DOHH2 (cell line): Measurements from ENCODE around the gene UTS2B.

ENCODE experiments used
- H3F3A ChIP-seq: fragments of 200-600 bp; sonication (generic), shearing (Covaris generic); 2 replicates; pipeline ENCODE4 v1.6.0; 2016; ENCODE audit warnings: antibody characterized with exemption, mild to moderate bottlenecking; ENCODE audit not compliant: control insufficient read depth, insufficient read depth
- H3K27ac ChIP-seq: fragments of 200-600 bp; sonication (generic); 2 replicates; pipeline ENCODE4 v1.5.1; 2014; ENCODE audit warnings: low read depth, mild to moderate bottlenecking, low read length, moderate library complexity
- H3K27me3 ChIP-seq: fragments of 200-600 bp; sonication (generic); 2 replicates; pipeline ENCODE4 v1.6.1; 2014; ENCODE audit warnings: mild to moderate bottlenecking, low read length, mixed read lengths; ENCODE audit not compliant: control insufficient read depth
- H3K36me3 ChIP-seq: fragments of 200-600 bp; sonication (generic); 2 replicates; pipeline ENCODE4 v1.6.1; 2014; ENCODE audit warnings: mild to moderate bottlenecking, low read length, moderate library complexity, mixed read lengths; ENCODE audit not compliant: control insufficient read depth
- H3K4me1 ChIP-seq: fragments of 200-600 bp; sonication (generic); 2 replicates; pipeline ENCODE4 v1.6.1; 2014; ENCODE audit warnings: mild to moderate bottlenecking, low read length, mixed read lengths; ENCODE audit not compliant: control insufficient read depth
- H3K4me2 ChIP-seq: fragments of 200-600 bp; sonication (generic); 2 replicates; pipeline ENCODE4 v1.6.0; 2014; ENCODE audit warnings: mild to moderate bottlenecking, low read length, moderate library complexity
- H3K4me3 ChIP-seq: fragments of 200-600 bp; sonication (generic); 2 replicates; pipeline ENCODE4 v1.5.1; 2014; ENCODE audit warnings: mild to moderate bottlenecking, low read length, mixed read lengths
- H3K79me2 ChIP-seq: fragments of 200-600 bp; sonication (generic); 2 replicates; pipeline ENCODE4 v1.6.1; 2014; ENCODE audit warnings: mild to moderate bottlenecking, low read length, mixed read lengths; ENCODE audit not compliant: control insufficient read depth
- H3K9me2 ChIP-seq: fragments of 200-600 bp; sonication (generic); replicated peaks from 2 replicates; pipeline ENCODE4 v1.6.1; 2014; ENCODE audit warnings: mild to moderate bottlenecking, low read length, mixed read lengths; ENCODE audit not compliant: control insufficient read depth
- H3K9me3 ChIP-seq: fragments of 200-600 bp; sonication (generic); 2 replicates; pipeline ENCODE4 v1.6.1; 2014; ENCODE audit warnings: antibody characterized with exemption, low read length, mixed read lengths; ENCODE audit not compliant: control insufficient read depth, insufficient read depth
- H4K20me1 ChIP-seq: fragments of 200-600 bp; sonication (generic); 2 replicates; pipeline ENCODE4 v1.6.0; 2014; ENCODE audit warnings: low read depth, mild to moderate bottlenecking, antibody characterized with exemption, low read length, moderate library complexity; ENCODE audit not compliant: control insufficient read depth, insufficient read depth
- CTCF ChIP-seq: fragments of 200-600 bp; sonication (generic); IDR thresholded peaks from one replicate; pipeline ENCODE4 v1.5.1; 2014; ENCODE audit warnings: antibody characterized with exemption, mild to moderate bottlenecking, low read depth, low read length; ENCODE audit not compliant: poor library complexity, severe bottlenecking
- EZH2phosphoT487 ChIP-seq: fragments of 200-600 bp; sonication (generic); IDR thresholded peaks from 2 replicates; pipeline ENCODE4 v1.6.1; 2017; ENCODE audit warnings: borderline replicate concordance, mild to moderate bottlenecking, antibody characterized with exemption, low read length, moderate library complexity, mixed read lengths

The UTS2B gene

DNA sequence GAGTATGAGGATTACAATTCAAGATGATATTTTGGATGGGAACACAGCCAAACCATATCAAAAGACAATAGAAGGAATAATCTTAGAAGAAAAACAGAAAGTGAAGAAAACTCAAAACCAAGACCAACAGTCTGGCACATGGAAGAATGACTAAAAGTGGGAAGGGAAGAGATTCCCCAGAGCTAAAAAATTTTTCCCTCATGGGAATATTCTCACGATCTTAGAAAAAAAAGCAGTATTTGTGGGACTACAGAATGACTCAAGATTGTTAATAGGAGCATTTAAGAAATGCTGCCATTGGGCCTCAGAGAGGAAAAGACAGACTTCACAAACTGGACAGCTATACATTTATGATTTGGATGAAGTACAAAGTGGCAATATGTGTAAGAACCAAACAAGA lies 113.0 kb downstream of the UTS2B start:
- no peaks in the 10 kb centered on the region for H4K20me1 ChIP-seq
- no peaks in the 10 kb centered on the region for H3F3A ChIP-seq
- no peak overlapping the region for H3K27ac ChIP-seq
- no peaks in the 10 kb centered on the region for H3K9me2 ChIP-seq
- no peaks in the 10 kb centered on the region for H3K36me3 ChIP-seq
- H3K27me3 ChIP-seq, result no peaks in the 10 kb centered on the region
- H3K79me2 ChIP-seq, result no peaks in the 10 kb centered on the region
- no peak overlapping the region for H3K4me3 ChIP-seq
- no peak overlapping the region for H3K4me2 ChIP-seq
- H3K9me3 ChIP-seq, result peaks cover 7% of the 10 kb centered on the region; the same call in 1 of the 2 replicates
- no peaks in the 10 kb centered on the region for H3K4me1 ChIP-seq
- TF ChIP-seq CTCF (no peak), EZH2phosphoT487 (no peak)
